Epithelial cell of proximal tubule (primary cell): ENCODE results near the gene DNAJC18. TPM values are rescaled to one million over a fixed set of nuclear protein-coding genes. Genes with fewer than 3 reads are reported as not detected.

Experiments
- DNase-seq: peaks from one replicate; pipeline ENCODE4 v3.0.0-alpha.2; 2011; ENCODE audit warnings: low read depth
- H3K4me3 ChIP-seq: 2 replicates; pipeline ENCODE4 v1.5.1; 2011; ENCODE audit warnings: low read depth, mild to moderate bottlenecking, low read length
- CTCF ChIP-seq: conservative IDR thresholded peaks from 2 replicates; pipeline ENCODE4 v1.5.1; 2012; ENCODE audit warnings: low read depth, mild to moderate bottlenecking, low read length
- total RNA-seq: library from RNA; depleted of rRNA; stranded (reverse); fragments of >200 nt; gene quantifications from 2 replicates; pipeline ENCODE4 v1.2.3, GENCODE V29; 2015

DNAJC18 gene
- total RNA-seq, 1 donor from 2014 or later, result 5.9 TPM

- no peak for DNase-seq
- no peak for TF ChIP-seq CTCF
- no peak overlapping the region for H3K4me3 ChIP-seq
Observed at GRCh38 chr5:139374909-139375308, 64.4 kb downstream of the DNAJC18 start.

DNA sequence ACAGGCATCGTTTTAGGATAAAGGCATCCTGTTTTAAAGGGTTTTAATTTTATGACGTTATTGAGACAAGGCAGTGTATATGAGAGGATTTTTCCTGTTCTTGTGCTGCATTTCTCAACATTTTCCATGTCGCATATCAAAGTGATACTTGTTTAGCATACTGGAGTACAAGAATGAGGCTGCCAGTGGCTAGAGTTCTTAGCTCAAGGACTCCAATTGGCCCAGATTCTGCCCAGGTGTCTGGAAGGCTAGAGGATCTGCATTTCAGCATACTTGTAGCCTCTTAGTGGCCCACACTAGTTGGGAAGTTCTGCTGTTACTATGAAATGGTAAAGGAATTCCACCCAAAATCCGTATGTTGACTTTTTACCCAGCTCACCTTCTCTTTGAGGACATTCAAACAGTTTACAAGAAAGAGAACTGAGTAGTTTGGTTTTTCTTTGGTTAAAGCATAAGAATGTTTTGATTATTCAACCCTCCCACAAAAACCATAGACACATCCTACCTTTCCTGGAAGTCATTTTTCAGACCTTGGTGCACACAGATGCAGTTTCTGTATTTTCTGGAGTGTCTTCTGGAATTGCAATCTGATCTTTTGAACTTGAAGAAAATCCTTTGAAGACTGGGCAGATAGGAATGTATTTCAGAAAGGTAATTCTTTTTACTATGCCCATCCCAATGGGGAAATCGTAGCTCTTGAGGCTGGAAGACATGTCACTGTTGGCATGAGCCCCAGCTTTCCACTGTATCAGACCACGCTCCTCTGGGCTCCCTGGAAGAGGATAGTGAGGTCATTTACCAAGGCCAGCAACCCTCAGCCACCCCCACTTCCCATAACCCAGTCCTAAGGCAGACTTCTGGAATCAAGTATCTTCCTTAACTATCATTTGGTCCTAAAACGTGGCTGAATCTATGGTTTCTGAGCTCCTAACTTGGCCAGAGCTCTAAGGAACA, 67.6 kb downstream of the DNAJC18 start:
- TF ChIP-seq CTCF, result no peak
- H3K4me3 ChIP-seq, result no peak overlapping the region
- no peak for DNase-seq

DNA sequence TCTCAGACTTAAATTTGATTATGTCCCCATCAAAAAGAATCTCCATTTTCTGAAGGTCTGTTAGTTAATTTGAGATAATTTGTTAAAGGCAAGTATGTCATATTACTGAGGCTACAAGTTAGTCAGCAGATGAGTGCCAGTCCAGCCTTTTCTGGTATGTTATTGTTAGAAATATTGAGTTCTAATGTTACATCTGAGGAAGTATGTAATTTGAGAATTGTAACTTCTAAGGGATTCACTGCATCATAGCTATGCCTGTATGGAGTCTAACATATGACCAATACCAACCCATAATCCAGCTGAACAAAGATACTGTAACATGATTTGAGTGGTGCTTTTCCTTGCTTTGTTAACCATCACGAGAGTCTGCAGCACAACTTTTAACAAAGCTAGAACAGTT, 70.1 kb downstream of the DNAJC18 start:
- DNase-seq, result no peak
- no peak for TF ChIP-seq CTCF
- H3K4me3 ChIP-seq, result no peak overlapping the region

- no peak for TF ChIP-seq CTCF
- H3K4me3 ChIP-seq, result no peak overlapping the region
- no peak for DNase-seq
Observed at GRCh38 chr5:139368613-139369012, 70.7 kb downstream of the DNAJC18 start.

DNA sequence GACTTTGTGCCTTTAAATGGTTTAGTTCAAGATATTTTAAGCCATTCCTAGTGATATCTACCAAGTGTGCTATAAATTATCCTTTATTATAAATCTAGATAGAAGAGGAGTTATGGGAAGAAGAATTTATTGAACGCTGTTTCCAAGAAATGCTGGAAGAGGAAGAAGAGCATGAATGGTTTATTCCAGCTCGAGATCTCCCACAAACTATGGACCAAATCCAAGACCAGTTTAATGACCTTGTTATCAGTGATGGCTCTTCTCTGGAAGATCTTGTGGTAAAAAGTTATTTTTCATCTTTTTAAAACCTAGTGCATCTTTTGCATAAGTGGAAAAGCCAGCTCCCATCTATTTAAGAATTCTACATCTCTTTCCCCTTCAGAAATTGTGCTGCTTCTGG, 74.9 kb downstream of the DNAJC18 start:
- no peak overlapping the region for H3K4me3 ChIP-seq
- no peak for DNase-seq
- no peak for TF ChIP-seq CTCF

DNA sequence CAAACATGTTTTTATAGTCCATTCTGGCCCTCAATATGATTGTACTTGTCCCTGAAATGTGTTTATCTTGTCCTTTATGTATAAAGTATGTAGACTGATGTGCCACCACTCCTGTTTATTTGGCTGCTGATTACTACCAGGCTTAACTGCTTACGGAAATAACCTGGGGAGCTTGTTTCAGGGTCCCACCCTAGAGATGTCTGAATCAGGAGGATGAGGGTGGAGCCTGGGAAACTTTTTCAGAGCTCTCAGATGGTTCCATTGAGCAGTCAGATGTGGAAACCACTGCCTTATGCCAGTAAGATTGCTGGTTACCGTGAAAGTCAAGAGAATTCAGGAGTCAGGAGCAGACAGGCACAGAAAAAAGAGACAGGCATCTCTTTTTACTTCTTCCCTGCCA, 75.4 kb downstream of the DNAJC18 start:
- no peak overlapping the region for H3K4me3 ChIP-seq
- no peak for DNase-seq
- no peak for TF ChIP-seq CTCF

GRCh38 chr5:139361835-139362429, 77.4 kb downstream of the DNAJC18 start:
- DNase-seq, result no peak
- TF ChIP-seq CTCF, result no peak
- H3K4me3 ChIP-seq, result no peak overlapping the region
